ENCODE measurements around the gene DNAJC11.

DNA sequence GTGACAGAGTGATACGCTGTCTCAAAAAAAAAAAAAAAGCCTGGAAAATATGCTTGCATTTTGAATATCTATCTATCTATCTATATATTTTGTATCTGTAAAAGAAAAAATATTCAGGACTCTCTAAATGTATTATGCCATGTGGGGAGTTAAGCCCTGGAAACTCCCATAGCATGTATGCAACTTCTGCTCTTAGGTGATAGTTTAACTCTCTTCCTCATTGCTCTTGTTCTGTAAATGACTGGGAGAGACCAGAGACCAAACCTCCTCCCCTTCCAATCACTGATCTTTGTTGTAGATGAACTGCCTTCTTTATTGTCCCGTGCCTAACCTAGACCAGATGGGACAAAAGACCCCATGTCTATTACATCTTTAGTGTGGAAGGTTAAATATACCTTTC lies 46.1 kb upstream of the DNAJC11 start:
- TF ChIP-seq, protein P1, sequence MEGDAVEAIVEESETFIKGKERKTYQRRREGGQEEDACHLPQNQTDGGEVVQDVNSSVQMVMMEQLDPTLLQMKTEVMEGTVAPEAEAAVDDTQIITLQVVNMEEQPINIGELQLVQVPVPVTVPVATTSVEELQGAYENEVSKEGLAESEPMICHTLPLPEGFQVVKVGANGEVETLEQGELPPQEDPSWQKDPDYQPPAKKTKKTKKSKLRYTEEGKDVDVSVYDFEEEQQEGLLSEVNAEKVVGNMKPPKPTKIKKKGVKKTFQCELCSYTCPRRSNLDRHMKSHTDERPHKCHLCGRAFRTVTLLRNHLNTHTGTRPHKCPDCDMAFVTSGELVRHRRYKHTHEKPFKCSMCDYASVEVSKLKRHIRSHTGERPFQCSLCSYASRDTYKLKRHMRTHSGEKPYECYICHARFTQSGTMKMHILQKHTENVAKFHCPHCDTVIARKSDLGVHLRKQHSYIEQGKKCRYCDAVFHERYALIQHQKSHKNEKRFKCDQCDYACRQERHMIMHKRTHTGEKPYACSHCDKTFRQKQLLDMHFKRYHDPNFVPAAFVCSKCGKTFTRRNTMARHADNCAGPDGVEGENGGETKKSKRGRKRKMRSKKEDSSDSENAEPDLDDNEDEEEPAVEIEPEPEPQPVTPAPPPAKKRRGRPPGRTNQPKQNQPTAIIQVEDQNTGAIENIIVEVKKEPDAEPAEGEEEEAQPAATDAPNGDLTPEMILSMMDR (IDR thresholded peaks at IDR 0.05 in 8 of 11, conservative IDR thresholded peaks at IDR 0.05 in 3 of 11): no peak
- TF ChIP-seq POLR2AphosphoS5 (IDR thresholded peaks at IDR 0.05) (no peak), POLR2A (IDR thresholded peaks at IDR 0.05) (no peak)
